ENCODE results near the gene TLX1.

The TLX1 gene

GRCh38 chr10:101111547-101111946 lies 19.6 kb upstream of the TLX1 start:
- DNase-seq (ENCODE audit: low spot score) (no peak), FAIRE-seq (no peak)

- DNase-seq (ENCODE audit: low spot score) = no peak
- no peak for FAIRE-seq
Measured at GRCh38 chr10:101112799-101113594, 18.1 kb upstream of the TLX1 start.

DNA sequence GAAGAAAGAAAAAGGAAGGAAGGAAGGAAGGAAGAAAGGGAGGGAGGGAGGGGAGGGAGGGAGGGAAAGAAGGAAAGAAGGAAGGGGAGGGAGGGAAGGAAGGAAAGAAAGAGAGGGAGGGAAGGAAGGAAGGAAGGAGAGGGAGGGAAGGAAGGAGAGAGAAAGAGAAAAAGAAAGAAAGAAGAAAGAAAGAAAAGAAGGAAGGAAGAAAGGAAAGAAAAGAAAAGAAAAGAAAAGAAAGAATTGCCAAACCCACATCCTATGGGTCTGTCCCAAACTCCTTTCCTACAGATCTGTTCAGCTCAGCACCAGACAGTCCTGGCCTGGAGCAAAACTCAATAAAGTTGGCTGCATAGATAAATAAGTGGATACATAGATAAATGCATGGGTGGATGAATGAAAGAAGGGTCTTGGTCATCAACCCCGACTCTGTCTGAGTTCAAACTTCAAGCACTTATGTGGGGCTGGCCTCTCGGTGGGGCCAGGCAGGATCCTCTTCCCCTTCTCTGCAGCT lies 17.2 kb upstream of the TLX1 start:
- no peak for FAIRE-seq
- no peak for DNase-seq (ENCODE audit: low spot score)

- DNase-seq (ENCODE audit: low spot score) (no peak), FAIRE-seq (no peak)
Measured at GRCh38 chr10:101114646-101115045, 16.5 kb upstream of the TLX1 start.

- FAIRE-seq = no peak
Measured at GRCh38 chr10:101116754-101117153, 14.3 kb upstream of the TLX1 start.

DNA sequence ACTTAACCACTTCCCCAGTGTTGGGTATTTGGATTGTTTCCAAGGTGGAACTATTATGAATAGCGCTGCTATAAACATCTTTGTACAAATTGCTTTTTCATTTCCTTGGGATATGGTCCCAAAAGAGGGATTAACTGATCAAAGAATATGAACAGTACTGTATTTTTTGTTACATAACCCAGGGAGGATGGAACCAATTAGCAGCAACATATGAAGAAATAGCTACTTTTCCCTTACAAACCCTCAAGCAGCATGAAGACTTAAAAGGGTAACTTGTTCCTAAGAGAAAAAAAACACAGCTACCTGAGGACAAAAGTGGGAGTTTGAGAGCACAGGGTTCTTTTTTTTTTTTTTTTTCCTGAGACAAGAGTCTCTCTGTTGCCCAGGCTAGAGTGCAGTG lies 13.1 kb upstream of the TLX1 start:
- no peak for DNase-seq (ENCODE audit: low spot score)
- no peak for FAIRE-seq

More at GRCh38 chr10:101116754-101117153, 14.3 kb upstream of the TLX1 start:
- no peak for DNase-seq (ENCODE audit: low spot score)

GRCh38 chr10:101120520-101120883 lies 10.6 kb upstream of the TLX1 start:
- no peak for FAIRE-seq
- DNase-seq (ENCODE audit: low spot score) = no peak

GRCh38 chr10:101120884-101121653 lies 10.0 kb upstream of the TLX1 start:
- DNase-seq (ENCODE audit: low spot score) (no peak), FAIRE-seq (no peak)

DNA sequence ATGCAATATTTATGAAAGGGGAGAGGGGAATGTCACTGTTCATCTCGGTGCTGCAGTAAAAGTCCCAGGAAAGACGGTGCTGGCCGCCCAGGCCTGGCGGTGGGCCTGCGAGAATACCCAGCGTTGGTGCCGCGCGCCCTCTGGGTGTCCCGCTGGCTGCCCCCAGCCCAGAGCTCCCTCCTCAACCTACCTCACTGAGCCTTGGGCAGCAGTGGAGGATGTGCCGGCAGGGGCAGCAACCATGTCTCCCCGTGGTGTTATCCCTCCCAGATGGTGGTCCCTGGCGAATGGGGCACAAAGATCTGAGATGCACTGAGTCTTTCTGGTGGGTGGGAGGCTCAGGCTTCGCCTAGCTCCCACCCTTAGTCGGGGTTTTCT lies 9.5 kb upstream of the TLX1 start:
- FAIRE-seq (no peak), DNase-seq (ENCODE audit: low spot score) (no peak)

- DNase-seq (ENCODE audit: low spot score) (no peak), FAIRE-seq (no peak)
Measured at GRCh38 chr10:101122270-101123084, 8.6 kb upstream of the TLX1 start.

DNA sequence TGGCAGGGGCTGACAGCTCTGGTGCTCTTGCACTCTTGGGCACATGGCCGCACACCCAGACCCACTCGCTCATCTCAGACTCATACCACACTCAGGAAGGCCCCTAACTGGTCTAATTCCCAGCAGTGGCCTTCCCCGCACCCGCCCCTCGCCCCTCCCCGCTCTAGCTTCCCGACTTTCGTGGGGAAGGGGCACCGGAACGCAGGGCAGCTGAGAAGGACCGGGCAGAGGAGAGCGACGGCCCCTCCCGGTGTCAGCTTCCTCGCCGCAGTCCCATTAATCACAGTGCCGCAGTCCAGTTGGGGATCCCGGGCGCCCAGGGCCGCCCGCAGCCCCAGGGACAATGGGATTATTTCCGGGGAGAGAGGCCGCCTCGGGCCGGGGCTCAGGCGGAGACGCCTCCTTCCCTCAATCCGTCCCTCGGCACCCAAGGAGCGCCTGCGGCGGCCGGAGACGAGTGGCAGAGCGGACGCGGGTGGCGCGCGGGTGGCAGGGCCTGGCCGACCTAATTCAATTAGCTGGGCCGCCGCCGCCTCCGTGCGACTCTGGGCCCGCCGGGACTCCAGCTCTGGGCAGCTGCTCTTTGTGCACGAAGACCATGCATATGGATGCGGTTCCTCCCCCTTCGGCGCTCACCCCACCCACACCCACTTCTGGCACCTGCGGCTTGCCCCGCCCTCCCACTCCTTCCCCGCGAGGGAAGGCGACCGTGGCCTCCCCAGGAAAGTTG lies 7.8 kb upstream of the TLX1 start:
- FAIRE-seq = no peak

GRCh38 chr10:101123815-101124617 lies 7.1 kb upstream of the TLX1 start:
- no peak for DNase-seq (ENCODE audit: low spot score)
- FAIRE-seq = no peak

More for the DNA sequence above, 7.8 kb upstream of the TLX1 start:
- no peak for DNase-seq (ENCODE audit: low spot score)

GRCh38 chr10:101124933-101125332 lies 6.2 kb upstream of the TLX1 start:
- no peak for FAIRE-seq
- DNase-seq (ENCODE audit: low spot score) = no peak

- FAIRE-seq (no peak), DNase-seq (ENCODE audit: low spot score) (no peak)
Measured at GRCh38 chr10:101126684-101127628, 4.1 kb upstream of the TLX1 start.

- no peak for DNase-seq (ENCODE audit: low spot score)
- no peak for FAIRE-seq
Measured at GRCh38 chr10:101130141-101130540, 959 bp upstream of the TLX1 start.

GRCh38 chr10:101131962-101132635 lies 999 bp downstream of the TLX1 start:
- FAIRE-seq (no peak), DNase-seq (ENCODE audit: low spot score) (no peak)

- FAIRE-seq = no peak
- DNase-seq (ENCODE audit: low spot score) = no peak
Measured at GRCh38 chr10:101132636-101133473, 1.8 kb downstream of the TLX1 start.

Data from RCC 7860 (cell line).